Measurements from ENCODE around the gene TEX52.

Gene TEX52

DNA sequence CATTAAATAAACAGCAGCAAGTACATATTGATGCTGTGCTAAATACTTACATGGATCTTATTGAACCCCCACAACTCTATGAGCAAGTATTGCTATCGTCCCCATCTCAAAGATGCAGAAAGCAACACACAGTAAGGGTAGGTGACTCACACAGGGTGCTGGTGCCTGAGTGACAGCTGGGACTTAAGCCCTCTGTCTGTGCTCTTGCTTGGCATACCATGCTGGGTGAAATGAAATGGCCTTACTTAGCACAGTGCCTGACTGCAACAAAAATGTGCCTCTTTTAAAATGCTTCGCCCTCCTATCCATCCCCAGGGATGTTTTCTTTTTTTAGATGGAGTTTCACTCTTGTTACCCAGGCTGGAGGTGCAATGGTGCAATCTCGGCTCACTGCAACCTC is 788 bp downstream of the TEX52 start:
- H4K91ac ChIP-seq (ENCODE audit: low read length), result no peak overlapping the region
- H3K27me3 ChIP-seq (ENCODE audit: control insufficient read depth in 1 of 2, insufficient read depth in 1 of 2, low read length in 2 of 2), result no peaks in the 10 kb centered on the region
- H3K4me3 ChIP-seq (ENCODE audit: insufficient read depth in 1 of 2, low read depth in 1 of 2, low read length in 2 of 2), result no peak overlapping the region
- H3K14ac ChIP-seq (ENCODE audit: low read length in 2 of 2), result no peak overlapping the region
- no peak overlapping the region for H3K27ac ChIP-seq (ENCODE audit: low read length, poor library complexity, severe bottlenecking)
- H2AFZ ChIP-seq (ENCODE audit: low read depth, low read length), result no peak overlapping the region
- peaks cover 9 to 15% of the 10 kb centered on the region in 2 experiments for H3K36me3 ChIP-seq (ENCODE audit: control insufficient read depth in 1 of 2, insufficient read depth in 2 of 2, low read depth in 1 of 2, low read length in 2 of 2)
- H2BK5ac ChIP-seq (ENCODE audit: low read depth, low read length, poor library complexity, severe bottlenecking), result no peak overlapping the region
- no peak overlapping the region for H3K18ac ChIP-seq (ENCODE audit: low read depth in 1 of 2, low read length in 2 of 2)
- WGBS, result 87% methylated on average over 2 of the region's 3 CpGs
- H2BK15ac ChIP-seq (ENCODE audit: low read depth, poor library complexity, severe bottlenecking), result no peak overlapping the region
- H2BK12ac ChIP-seq (ENCODE audit: low read length in 2 of 2), result no peak overlapping the region
- H3K79me1 ChIP-seq (replicated peaks; ENCODE audit: low read length, poor library complexity, severe bottlenecking), result no peaks in the 10 kb centered on the region
- H2AK5ac ChIP-seq (ENCODE audit: low read length, severe bottlenecking), result no peak overlapping the region
- H4K8ac ChIP-seq (ENCODE audit: low read length), result no peak overlapping the region
- H3K4me2 ChIP-seq (ENCODE audit: low read length, poor library complexity, severe bottlenecking), result no peak overlapping the region
- peak; percentile 9 for DNase-seq
- peaks cover 1% of the 10 kb centered on the region for H3K4me1 ChIP-seq (ENCODE audit: control insufficient read depth, insufficient read depth, low read depth, low read length)
- no peak overlapping the region for H3K23ac ChIP-seq (ENCODE audit: low read length in 2 of 2)
- H3K9me3 ChIP-seq (ENCODE audit: control insufficient read depth, low read length), result no peaks in the 10 kb centered on the region
- H2BK120ac ChIP-seq (ENCODE audit: low read depth, low read length), result no peak overlapping the region
- no peak overlapping the region for H3K4ac ChIP-seq (ENCODE audit: low read depth in 1 of 2, low read length in 2 of 2)
- no peak overlapping the region for H3K9ac ChIP-seq (ENCODE audit: low read length)

DNA sequence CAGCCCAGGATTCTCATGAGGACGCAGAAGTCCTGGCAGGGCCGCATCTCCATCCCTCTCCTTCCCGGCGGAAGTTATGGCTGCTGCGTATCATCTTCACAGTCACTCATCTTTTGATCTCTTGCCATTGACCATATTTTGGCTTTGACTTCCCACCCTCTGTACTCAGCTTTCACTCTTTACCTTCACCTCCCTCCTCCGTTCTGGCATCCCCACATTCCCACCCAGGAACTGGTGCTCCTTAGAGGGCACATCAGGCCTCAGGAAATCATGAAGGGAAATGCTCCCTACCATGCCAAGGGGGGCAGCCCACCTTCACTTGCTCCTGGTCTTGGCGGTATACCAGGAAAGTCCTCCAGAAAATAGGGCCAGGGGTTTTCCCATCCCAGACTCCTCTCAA is 1.3 kb downstream of the TEX52 start:
- H3K4me2 ChIP-seq (ENCODE audit: low read length, poor library complexity, severe bottlenecking), result no peak overlapping the region
- no peaks in the 10 kb centered on the region for H3K27me3 ChIP-seq (ENCODE audit: control insufficient read depth in 1 of 2, insufficient read depth in 1 of 2, low read length in 2 of 2)
- no peak overlapping the region for H2BK120ac ChIP-seq (ENCODE audit: low read depth, low read length)
- no peak overlapping the region for H3K18ac ChIP-seq (ENCODE audit: low read depth in 1 of 2, low read length in 2 of 2)
- no peak overlapping the region for H3K27ac ChIP-seq (ENCODE audit: low read length, poor library complexity, severe bottlenecking)
- H3K36me3 ChIP-seq (ENCODE audit: control insufficient read depth in 1 of 2, insufficient read depth in 2 of 2, low read depth in 1 of 2, low read length in 2 of 2), result peaks cover 9 to 15% of the 10 kb centered on the region in 2 experiments
- H2BK5ac ChIP-seq (ENCODE audit: low read depth, low read length, poor library complexity, severe bottlenecking), result no peak overlapping the region
- H2AFZ ChIP-seq (ENCODE audit: low read depth, low read length), result no peak overlapping the region
- H2BK12ac ChIP-seq (ENCODE audit: low read length in 2 of 2), result no peak overlapping the region
- H3K9me3 ChIP-seq (ENCODE audit: control insufficient read depth, low read length), result no peaks in the 10 kb centered on the region
- H3K4me3 ChIP-seq (ENCODE audit: insufficient read depth in 1 of 2, low read depth in 1 of 2, low read length in 2 of 2), result no peak overlapping the region
- H2AK5ac ChIP-seq (ENCODE audit: low read length, severe bottlenecking), result no peak overlapping the region
- H4K8ac ChIP-seq (ENCODE audit: low read length), result no peak overlapping the region
- H2BK15ac ChIP-seq (ENCODE audit: low read depth, poor library complexity, severe bottlenecking), result no peak overlapping the region
- no peak overlapping the region for H3K23ac ChIP-seq (ENCODE audit: low read length in 2 of 2)
- H3K4me1 ChIP-seq (ENCODE audit: control insufficient read depth, insufficient read depth, low read depth, low read length), result peaks cover 1% of the 10 kb centered on the region
- H3K4ac ChIP-seq (ENCODE audit: low read depth in 1 of 2, low read length in 2 of 2), result no peak overlapping the region
- no peaks in the 10 kb centered on the region for H3K79me1 ChIP-seq (replicated peaks; ENCODE audit: low read length, poor library complexity, severe bottlenecking)
- 96% methylated on average over 7 of the region's 7 CpGs for WGBS
- no peak overlapping the region for H3K9ac ChIP-seq (ENCODE audit: low read length)
- no peak for DNase-seq
- no peak overlapping the region for H3K14ac ChIP-seq (ENCODE audit: low read length in 2 of 2)
- H4K91ac ChIP-seq (ENCODE audit: low read length), result no peak overlapping the region

DNA sequence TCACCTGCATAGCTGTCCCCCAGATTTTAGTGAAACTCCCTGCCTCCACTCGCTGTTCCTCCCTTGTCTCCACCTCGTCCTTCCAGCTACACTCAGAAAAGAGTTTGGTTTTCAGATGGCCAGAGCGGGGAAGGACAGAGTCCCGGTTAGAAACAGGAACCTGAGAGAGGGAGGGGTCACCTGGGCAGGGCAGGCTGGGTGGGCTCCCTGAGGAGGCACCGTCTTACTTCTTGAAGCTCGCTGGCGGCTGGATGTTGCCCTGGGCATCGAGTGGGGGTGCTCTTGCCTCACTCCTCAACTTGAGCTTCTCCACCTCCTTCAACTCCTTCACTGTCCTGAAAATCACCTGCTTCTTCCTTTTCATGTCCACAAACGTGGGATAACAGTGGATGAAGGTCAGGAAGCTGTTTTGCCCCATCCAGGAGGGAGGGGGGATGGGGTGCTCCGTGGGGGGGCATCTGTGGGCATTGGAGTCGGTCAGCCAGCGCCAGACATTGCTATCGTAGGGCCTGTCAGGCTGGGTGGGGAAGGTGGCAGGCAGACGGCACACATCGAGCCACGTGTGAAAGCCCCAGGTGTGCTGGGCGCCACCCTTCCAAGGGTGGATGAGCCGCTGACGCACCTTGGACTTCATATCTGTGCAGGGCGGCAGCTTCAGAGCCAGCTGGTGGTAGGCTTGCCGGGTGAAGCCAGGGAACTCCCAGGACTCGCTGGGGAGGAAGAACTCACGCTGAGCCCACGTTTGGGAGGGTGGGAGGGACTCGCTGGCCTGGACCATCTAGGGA is 2.0 kb downstream of the TEX52 start:
- Histone ChIP-seq H3K27me3 (ENCODE audit: control insufficient read depth in 1 of 2, insufficient read depth in 1 of 2, low read length in 2 of 2) (no peaks in the 10 kb centered on the region), H2AFZ (ENCODE audit: low read depth, low read length) (no peak overlapping the region), H2BK120ac (ENCODE audit: low read depth, low read length) (no peak overlapping the region), H2BK12ac (ENCODE audit: low read length in 2 of 2) (no peak overlapping the region), H3K79me1 (replicated peaks; ENCODE audit: low read length, poor library complexity, severe bottlenecking) (no peaks in the 10 kb centered on the region), H3K14ac (ENCODE audit: low read length in 2 of 2) (no peak overlapping the region), H3K9me3 (ENCODE audit: control insufficient read depth, low read length) (no peaks in the 10 kb centered on the region), H3K4ac (ENCODE audit: low read depth in 1 of 2, low read length in 2 of 2) (no peak overlapping the region), H2BK5ac (ENCODE audit: low read depth, low read length, poor library complexity, severe bottlenecking) (no peak overlapping the region), H2BK15ac (ENCODE audit: low read depth, poor library complexity, severe bottlenecking) (no peak overlapping the region), H3K23ac (ENCODE audit: low read length in 2 of 2) (no peak overlapping the region), H4K8ac (ENCODE audit: low read length) (no peak overlapping the region), H3K27ac (ENCODE audit: low read length, poor library complexity, severe bottlenecking) (no peak overlapping the region), H3K4me1 (ENCODE audit: control insufficient read depth, insufficient read depth, low read depth, low read length) (peaks cover 1% of the 10 kb centered on the region), H4K91ac (ENCODE audit: low read length) (no peak overlapping the region), H3K36me3 (ENCODE audit: control insufficient read depth in 1 of 2, insufficient read depth in 2 of 2, low read depth in 1 of 2, low read length in 2 of 2) (peaks cover 9 to 15% of the 10 kb centered on the region in 2 experiments), H3K18ac (ENCODE audit: low read depth in 1 of 2, low read length in 2 of 2) (no peak overlapping the region), H3K9ac (ENCODE audit: low read length) (no peak overlapping the region), H3K4me2 (ENCODE audit: low read length, poor library complexity, severe bottlenecking) (no peak overlapping the region), H2AK5ac (ENCODE audit: low read length, severe bottlenecking) (no peak overlapping the region), H3K4me3 (ENCODE audit: insufficient read depth in 1 of 2, low read depth in 1 of 2, low read length in 2 of 2) (no peak overlapping the region)
- 78% methylated on average over 24 of the region's 25 CpGs for WGBS
- no peak for DNase-seq

DNA sequence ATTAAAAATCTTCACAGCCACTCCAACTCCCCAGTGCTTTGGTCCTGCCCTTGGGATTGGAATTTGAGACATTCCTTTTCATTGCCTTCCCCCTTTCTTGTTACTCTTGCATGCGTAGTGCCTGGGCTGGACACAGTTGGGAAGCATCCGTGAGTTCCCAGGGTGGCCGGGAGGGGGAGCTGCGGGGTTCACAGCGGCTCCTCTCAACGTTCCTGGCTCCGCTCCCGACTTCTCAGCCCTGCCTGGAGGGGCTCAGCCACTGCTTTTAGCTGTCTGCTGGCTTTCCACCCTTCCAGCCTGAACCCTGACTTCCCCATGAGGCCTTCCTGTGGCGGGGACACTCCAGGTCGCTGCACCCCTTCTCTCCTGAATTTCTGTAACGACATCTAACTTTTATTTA is 3.2 kb downstream of the TEX52 start:
- Histone ChIP-seq H3K18ac (ENCODE audit: low read depth in 1 of 2, low read length in 2 of 2) (peak overlapping the region in 1 of 2 experiments; percentile 28), H2BK15ac (ENCODE audit: low read depth, poor library complexity, severe bottlenecking) (no peak overlapping the region), H2BK120ac (ENCODE audit: low read depth, low read length) (no peak overlapping the region), H4K8ac (ENCODE audit: low read length) (no peak overlapping the region), H2AK5ac (ENCODE audit: low read length, severe bottlenecking) (no peak overlapping the region), H3K36me3 (ENCODE audit: control insufficient read depth in 1 of 2, insufficient read depth in 2 of 2, low read depth in 1 of 2, low read length in 2 of 2) (peaks cover 5 to 9% of the 10 kb centered on the region in 2 experiments), H3K27ac (ENCODE audit: low read length, poor library complexity, severe bottlenecking) (no peak overlapping the region), H2BK12ac (ENCODE audit: low read length in 2 of 2) (no peak overlapping the region), H3K9ac (ENCODE audit: low read length) (no peak overlapping the region), H3K9me3 (ENCODE audit: control insufficient read depth, low read length) (no peaks in the 10 kb centered on the region), H3K27me3 (ENCODE audit: control insufficient read depth in 1 of 2, insufficient read depth in 1 of 2, low read length in 2 of 2) (no peaks in the 10 kb centered on the region), H3K14ac (ENCODE audit: low read length in 2 of 2) (no peak overlapping the region), H3K79me1 (replicated peaks; ENCODE audit: low read length, poor library complexity, severe bottlenecking) (no peaks in the 10 kb centered on the region), H3K4me1 (ENCODE audit: control insufficient read depth, insufficient read depth, low read depth, low read length) (peaks cover 11% of the 10 kb centered on the region), H2BK5ac (ENCODE audit: low read depth, low read length, poor library complexity, severe bottlenecking) (no peak overlapping the region), H2AFZ (ENCODE audit: low read depth, low read length) (no peak overlapping the region), H3K4me3 (ENCODE audit: insufficient read depth in 1 of 2, low read depth in 1 of 2, low read length in 2 of 2) (no peak overlapping the region), H4K91ac (ENCODE audit: low read length) (no peak overlapping the region), H3K4me2 (ENCODE audit: low read length, poor library complexity, severe bottlenecking) (peak overlapping the region; percentile 30), H3K23ac (ENCODE audit: low read length in 2 of 2) (no peak overlapping the region), H3K4ac (ENCODE audit: low read depth in 1 of 2, low read length in 2 of 2) (no peak overlapping the region)
- DNase-seq, result peak; percentile 78
- WGBS, result 3% methylated on average over 8 of the region's 11 CpGs

All from mesenchymal stem cell (in vitro differentiated cells and primary cell).